HepG2 (cell line): ENCODE results near the gene APCDD1L. TPM values are rescaled to one million over a fixed set of nuclear protein-coding genes. Genes with fewer than 3 reads are reported as not detected.

Experiments used
- ATAC-seq: fragments of 200-7000 bp; cut with Tn5 transposase; 3 replicates; pipeline ENCODE4 v1.9.1; 2020; ENCODE audit warnings: mild to moderate bottlenecking, moderate library complexity
- BruUV-seq: library from RNA; stranded (reverse); fragments of 400-500 nt; replicated peaks from 2 replicates; lab custom pipeline; 2021; lab: Mats Ljungman, UMichigan
- CTCF ChIA-PET: fragments of 300-600 bp; formaldehyde crosslinking; extraction: SDS; loops from one replicate; lab custom pipeline; 2021; ENCODE audit warnings: low total read pairs, inconsistent platforms, low intra/inter-chr PET ratio; lab: Yijun Ruan, JAX
- POLR2A ChIA-PET: fragments of 350-600 bp; sonication (Branson Sonifier 250); formaldehyde crosslinking; loops from one replicate; lab custom pipeline; 2020; ENCODE audit warnings: antibody characterized with exemption, inconsistent platforms; lab: Yijun Ruan, JAX
- DNase-seq: peaks from one replicate; pipeline ENCODE4 v3.0.0-alpha.2; 2015; ENCODE audit warnings: low spot score
- FAIRE-seq: peaks from 3 replicates; lab custom pipeline; 2011; peaks lifted over from hg19 to GRCh38; lab: Jason Lieb, UNC
- H2AFZ ChIP-seq: one replicate; pipeline ENCODE4 v1.6.1; 2011; ENCODE audit warnings: low read length, inconsistent platforms
- H3K27ac ChIP-seq: fragments of 300-600 bp; 3 replicates; pipeline ENCODE4 v1.8.0; 2011; ENCODE audit warnings: mixed run types, mild to moderate bottlenecking, mixed read lengths, low read length, inconsistent platforms; ENCODE audit not compliant: insufficient read depth; ENCODE audit errors: extremely low read length
- H3K27me3 ChIP-seq, 2 experiments: fragments of 200-600 bp in 1 of 2; 2 replicates in 1 of 2; 3 replicates in 1 of 2; pipeline versions ENCODE4 v1.6.0 to v1.8.0; 2011; ENCODE audit warnings: low read length in 2 of 2, mild to moderate bottlenecking in 2 of 2, moderate library complexity in 2 of 2, inconsistent platforms in 1 of 2; ENCODE audit not compliant: insufficient read depth in 2 of 2, control insufficient read depth in 1 of 2
- H3K36me3 ChIP-seq, 2 experiments: fragments of 200-600 bp in 1 of 2; replicated peaks in 1 of 2; 2 replicates in 1 of 2; 3 replicates in 1 of 2; pipeline versions ENCODE4 v1.5.1 to v1.8.0; 2011; ENCODE audit warnings: low read length in 2 of 2, inconsistent platforms in 1 of 2; ENCODE audit not compliant: insufficient read depth in 2 of 2, control insufficient read depth in 1 of 2
- H3K4me1 ChIP-seq: 2 replicates; pipeline ENCODE4 v1.5.1; 2012; ENCODE audit warnings: low read length, inconsistent platforms; ENCODE audit not compliant: insufficient read depth
- H3K4me2 ChIP-seq: 2 replicates; pipeline ENCODE4 v1.6.0; 2011; ENCODE audit warnings: low read depth, low read length, inconsistent platforms
- H3K4me3 ChIP-seq, 3 experiments: fragments of 200-600 bp in 1 of 3; sonication (generic), shearing (Covaris generic) in 1 of 3; replicated peaks in 1 of 3; 2 replicates each; pipeline ENCODE4 v1.5.1; 2011 to 2016; ENCODE audit warnings: low read length in 3 of 3, inconsistent platforms in 2 of 3, low read depth in 2 of 3, mild to moderate bottlenecking in 2 of 3, control low read depth in 1 of 3, mixed read lengths in 1 of 3; ENCODE audit not compliant: insufficient read depth in 1 of 3
- H3K79me2 ChIP-seq: one replicate; pipeline ENCODE4 v1.6.1; 2011; ENCODE audit warnings: low read length, inconsistent platforms; ENCODE audit not compliant: insufficient read depth
- H3K9ac ChIP-seq: 2 replicates; pipeline ENCODE4 v1.6.0; 2011; ENCODE audit warnings: mild to moderate bottlenecking, low read depth, low read length, inconsistent platforms; ENCODE audit not compliant: insufficient read depth
- H3K9me3 ChIP-seq: 2 replicates; pipeline ENCODE4 v1.5.1; 2012; ENCODE audit warnings: mild to moderate bottlenecking, low read length
- H4K20me1 ChIP-seq: 2 replicates; pipeline ENCODE4 v1.6.0; 2011; ENCODE audit warnings: inconsistent platforms, mild to moderate bottlenecking, low read length, moderate library complexity; ENCODE audit not compliant: insufficient read depth
- HNRNPH1 ChIP-seq: fragments of 200-400 bp; formaldehyde crosslinking; optimal IDR thresholded peaks from 2 replicates; pipeline ENCODE3; 2017; ENCODE audit warnings: mild to moderate bottlenecking, low read depth, low read length
- KLF12 ChIP-seq: sonication (generic); formaldehyde crosslinking; IDR thresholded peaks from 2 replicates; pipeline ENCODE4 v1.4.0; 2020; ENCODE audit warnings: missing genetic modification reagents, borderline replicate concordance
- KLF6 ChIP-seq: IDR thresholded peaks from 2 replicates; pipeline ENCODE4 v1.8.0; 2016; ENCODE audit warnings: missing biosample characterization, missing genetic modification reagents
- NFYB ChIP-seq: sonication (generic); formaldehyde crosslinking; IDR thresholded peaks from 2 replicates; pipeline ENCODE4 v1.4.0; 2020; ENCODE audit warnings: missing genetic modification reagents
- NR2C2 ChIP-seq: sonication (generic); formaldehyde crosslinking; IDR thresholded peaks from 2 replicates; pipeline ENCODE4 v1.4.0; 2020; ENCODE audit warnings: missing genetic modification reagents, mild to moderate bottlenecking, moderate library complexity, borderline replicate concordance
- POLR2AphosphoS2 ChIP-seq: IDR thresholded peaks from 2 replicates; pipeline ENCODE4 v1.6.1; 2011; ENCODE audit warnings: low read depth, low read length, improper control_type of control experiment
- PRDM4 ChIP-seq: sonication (generic); formaldehyde crosslinking; IDR thresholded peaks from 2 replicates; pipeline ENCODE4 v1.9.0; 2021; ENCODE audit warnings: missing genetic modification reagents, borderline replicate concordance
- RARG ChIP-seq: sonication (generic); formaldehyde crosslinking; IDR thresholded peaks from 2 replicates; pipeline ENCODE4 v1.4.0; 2020; ENCODE audit warnings: low read depth, mild to moderate bottlenecking, missing genetic modification reagents
- TARDBP ChIP-seq: sonication (generic); formaldehyde crosslinking; IDR thresholded peaks from 2 replicates; pipeline ENCODE4 v1.8.0; 2022; ENCODE audit warnings: mild to moderate bottlenecking, missing genetic modification reagents
- TBX3 ChIP-seq: fragments of 450-650 bp; IDR thresholded peaks from 2 replicates; pipeline ENCODE4 v1.6.1; 2017; ENCODE audit warnings: antibody characterized with exemption, mild to moderate bottlenecking, inconsistent platforms, borderline replicate concordance
- TOPORS ChIP-seq: sonication (generic); formaldehyde crosslinking; IDR thresholded peaks from 2 replicates; pipeline ENCODE4 v1.8.0; 2023; ENCODE audit warnings: mild to moderate bottlenecking, missing genetic modification reagents
- ZKSCAN1 ChIP-seq: fragments of 150-350 bp; IDR thresholded peaks from 2 replicates; pipeline ENCODE4 v1.6.1; 2014; ENCODE audit warnings: low read length
- ZNF782 ChIP-seq: sonication (generic); formaldehyde crosslinking; IDR thresholded peaks from 2 replicates; pipeline ENCODE4 v1.4.0; 2020; ENCODE audit warnings: missing genetic modification reagents, mild to moderate bottlenecking, borderline replicate concordance
- WGBS: methylation state at CpG from one replicate; pipeline ENCODE4 v1.1.6; 2017; ENCODE audit warnings: low lambda C conversion rate; 5-methylcytosine and 5-hydroxymethylcytosine counted together
- in situ Hi-C: cut with HindIII; loops from 2 replicates; pipeline ENCODE4 v1.10.0; 2017; ENCODE audit warnings: low pct_unique_long_range_greater_than_20kb; ENCODE audit not compliant: extremely low pct_ligation_motif_present
- intact Hi-C: fragments of 100-400 bp; cut with micrococcal nuclease; formaldehyde crosslinking; loops from one replicate; pipeline ENCODE4 v1.10.0; 2022; ENCODE audit not compliant: unreplicated experiment
- polyA plus RNA-seq, 8 experiments: library from polyadenylated mRNA; depleted of rRNA in 3 of 8; stranded (reverse) in 7 of 8; unstranded in 1 of 8; fragments of >200 nt; fragmentation: Illumina TruSeq in 4 of 8; extraction: Trizol in 4 of 8; gene quantifications; 2 replicates each; pipeline versions ENCODE4 v1.2.1 to v1.2.3, GENCODE V29; 2011 to 2016; ENCODE audit warnings: low read depth in 4 of 8, missing spikeins in 1 of 8, mixed read lengths in 1 of 8; ENCODE audit not compliant: insufficient read depth in 1 of 8
- total RNA-seq, 5 experiments: library from RNA; depleted of rRNA; stranded (reverse); fragments of >200 nt; fragmentation: Illumina TruSeq; extraction: Trizol; gene quantifications; 2 replicates each; pipeline ENCODE4 v1.2.3, GENCODE V29; 2016; ENCODE audit warnings: low read depth in 1 of 5

APCDD1L gene
- total and polyA plus RNA-seq, 2 of the 13 experiments (the other 11 are each of a cell fraction or from before 2014, with no cell fraction given), result not detected

- Histone ChIP-seq H4K20me1 (no peaks in the 10 kb centered on the region), H3K9me3 (peaks cover 27% of the 10 kb centered on the region), H3K36me3 (no peaks in the 10 kb centered on the region), H3K4me3 (no peak overlapping the region), H3K27ac (no peak overlapping the region), H3K79me2 (no peaks in the 10 kb centered on the region), H3K4me1 (no peaks in the 10 kb centered on the region), H3K4me2 (no peak overlapping the region), H3K9ac (no peak overlapping the region), H2AFZ (no peak overlapping the region), H3K27me3 (peaks cover 6 to 15% of the 10 kb centered on the region in 2 experiments; a peak in 3 of 5 replicates)
- TF ChIP-seq NR2C2 (CRISPR knock-in tag) (no peak), KLF6 (no peak), TBX3 (no peak), ZNF782 (CRISPR knock-in tag) (no peak), NFYB (no peak), TOPORS (CRISPR knock-in tag) (no peak), PRDM4 (CRISPR knock-in tag) (no peak), POLR2AphosphoS2 (no peak), ZKSCAN1 (no peak), HNRNPH1 (no peak), KLF12 (CRISPR knock-in tag) (no peak), TARDBP (CRISPR knock-in tag) (no peak), RARG (CRISPR knock-in tag) (no peak)
- no TSS peak for BruUV-seq
- in situ Hi-C loops, result no loop called here
- 16% methylated on average over 7 of the region's 7 CpGs for WGBS
- ATAC-seq (no peak), FAIRE-seq (no peak), DNase-seq (no peak)
- intact Hi-C loops, result no loop called here
- ChIA-PET POLR2A (no interaction called here), CTCF (no interaction called here)
Observed at GRCh38 chr20:58500256-58500655, 14.9 kb downstream of the APCDD1L start.
